GM23338 (cell line): ENCODE results near the gene DCLRE1C.

ENCODE experiments used
- CTCF ChIP-seq, 2 experiments: fragments of 200-600 bp in 1 of 2; sonication (generic) in 1 of 2; conservative IDR thresholded peaks; 2 replicates each; pipeline versions ENCODE4 v1.5.1 to v1.6.1; 2016 to 2017; ENCODE audit warnings: antibody characterized with exemption in 2 of 2, low read depth in 2 of 2, mild to moderate bottlenecking in 2 of 2, moderate library complexity in 1 of 2
- EZH2 ChIP-seq: fragments of 200-600 bp; sonication (generic); IDR thresholded peaks from one replicate; pipeline ENCODE4 v1.8.0; 2017; ENCODE audit warnings: antibody characterized with exemption, mild to moderate bottlenecking, low read depth; ENCODE audit not compliant: unreplicated experiment
- EZH2phosphoT487 ChIP-seq: fragments of 200-600 bp; sonication (generic); IDR thresholded peaks from one replicate; pipeline ENCODE4 v1.8.1; 2018; ENCODE audit warnings: antibody characterized with exemption; ENCODE audit not compliant: unreplicated experiment
- JUNB ChIP-seq: IDR thresholded peaks from one replicate; pipeline ENCODE4 v1.6.1; 2016; ENCODE audit warnings: antibody characterized with exemption; ENCODE audit not compliant: unreplicated experiment
- POLR2AphosphoS5 ChIP-seq: IDR thresholded peaks from 2 replicates; pipeline ENCODE4 v1.6.1; 2016; ENCODE audit warnings: antibody characterized with exemption, low read depth
- REST ChIP-seq: IDR thresholded peaks from one replicate; pipeline ENCODE4 v1.6.1; 2018; ENCODE audit warnings: antibody characterized with exemption; ENCODE audit not compliant: unreplicated experiment
- STAT1 ChIP-seq: IDR thresholded peaks from one replicate; pipeline ENCODE4 v1.6.1; 2016; ENCODE audit warnings: antibody characterized with exemption; ENCODE audit not compliant: unreplicated experiment

DNA sequence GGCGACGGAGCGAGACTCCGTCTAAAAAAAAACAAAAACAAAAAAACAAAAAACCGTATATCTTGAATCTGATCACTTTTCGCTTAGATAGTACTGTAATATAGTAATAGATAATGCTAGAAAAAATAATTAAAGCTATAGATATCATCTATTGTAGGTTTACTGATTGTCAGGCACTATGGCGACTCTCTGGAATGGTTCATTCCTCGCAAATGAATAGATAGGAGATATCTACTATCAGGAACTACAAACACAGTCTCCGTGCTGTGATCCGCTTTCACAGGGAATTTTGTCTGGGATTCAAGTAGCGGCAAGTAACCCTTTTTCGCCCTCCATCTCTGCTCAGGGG lies 5.0 kb upstream of the DCLRE1C start:
- TF ChIP-seq CTCF (conservative IDR thresholded peaks at IDR 0.05; ENCODE audit: low read depth in 2 of 2) (no peak), POLR2AphosphoS5 (no peak), EZH2 (no peak), EZH2phosphoT487 (no peak), JUNB (no peak), STAT1 (no peak), REST (no peak)
